Astrocyte (in vitro differentiated cells and primary cell): ENCODE measurements around the gene MMP1. TPM values are rescaled to one million over a fixed set of nuclear protein-coding genes. Genes with fewer than 3 reads are reported as not detected.

Source experiments
- DNase-seq: peaks from one replicate; pipeline ENCODE4 v3.0.0-alpha.2; 2010; ENCODE audit warnings: low read depth
- FAIRE-seq: peaks from 2 replicates; lab custom pipeline; 2011; peaks lifted over from hg19 to GRCh38; lab: Jason Lieb, UNC
- H2AFZ ChIP-seq: 2 replicates; pipeline ENCODE4 v1.6.0; 2012; ENCODE audit warnings: low read depth, low read length, inconsistent platforms
- H3K27ac ChIP-seq: 2 replicates; pipeline ENCODE4 v1.5.1; 2011; ENCODE audit warnings: low read depth, low read length, inconsistent platforms
- H3K27me3 ChIP-seq: 2 replicates; pipeline ENCODE4 v1.6.0; 2011; ENCODE audit warnings: low read length, inconsistent platforms; ENCODE audit not compliant: insufficient read depth
- H3K36me3 ChIP-seq: 2 replicates; pipeline ENCODE4 v1.5.1; 2011; ENCODE audit warnings: low read length, inconsistent platforms; ENCODE audit not compliant: insufficient read depth
- H3K4me1 ChIP-seq: 2 replicates; pipeline ENCODE4 v1.5.1; 2011; ENCODE audit warnings: low read length, inconsistent platforms; ENCODE audit not compliant: insufficient read depth
- H3K4me2 ChIP-seq: 2 replicates; pipeline ENCODE4 v1.6.0; 2012; ENCODE audit warnings: low read length, inconsistent platforms
- H3K4me3 ChIP-seq: 2 replicates; pipeline ENCODE4 v1.5.1; 2011; ENCODE audit warnings: low read depth, mild to moderate bottlenecking, low read length, inconsistent platforms; ENCODE audit not compliant: insufficient read depth
- H3K79me2 ChIP-seq: 2 replicates; pipeline ENCODE4 v1.6.0; 2012; ENCODE audit warnings: mild to moderate bottlenecking, low read length, inconsistent platforms; ENCODE audit not compliant: insufficient read depth
- H3K9ac ChIP-seq: 2 replicates; pipeline ENCODE4 v1.6.0; 2012; ENCODE audit warnings: mild to moderate bottlenecking, low read length, inconsistent platforms
- H3K9me3 ChIP-seq: 2 replicates; pipeline ENCODE4 v1.5.1; 2012; ENCODE audit warnings: low read depth, mild to moderate bottlenecking, low read length, inconsistent platforms; ENCODE audit not compliant: insufficient read depth
- H4K20me1 ChIP-seq: 2 replicates; pipeline ENCODE4 v1.6.0; 2012; ENCODE audit warnings: low read length, inconsistent platforms; ENCODE audit not compliant: insufficient read depth
- H3K27ac Mint-ChIP-seq: one replicate; pipeline ENCODE4 v1.8.0; 2021; ENCODE audit warnings: mild to moderate bottlenecking, mixed read lengths; ENCODE audit not compliant: unreplicated experiment
- H3K27me3 Mint-ChIP-seq: one replicate; pipeline ENCODE4 v1.8.0; 2021; ENCODE audit warnings: low read depth, mixed read lengths; ENCODE audit not compliant: unreplicated experiment
- H3K36me3 Mint-ChIP-seq: one replicate; pipeline ENCODE4 v1.8.0; 2021; ENCODE audit warnings: low read depth, mixed read lengths; ENCODE audit not compliant: unreplicated experiment
- H3K4me1 Mint-ChIP-seq: one replicate; pipeline ENCODE4 v1.8.0; 2021; ENCODE audit warnings: low read depth, mixed read lengths; ENCODE audit not compliant: unreplicated experiment
- H3K4me3 Mint-ChIP-seq: one replicate; pipeline ENCODE4 v1.8.0; 2021; ENCODE audit warnings: mild to moderate bottlenecking, moderate library complexity, mixed read lengths; ENCODE audit not compliant: unreplicated experiment
- H3K9me3 Mint-ChIP-seq: one replicate; pipeline ENCODE4 v1.8.0; 2021; ENCODE audit warnings: mild to moderate bottlenecking, mixed read lengths; ENCODE audit not compliant: unreplicated experiment
- EZH2 ChIP-seq: IDR thresholded peaks from 2 replicates; pipeline ENCODE4 v1.6.1; 2012; ENCODE audit warnings: mild to moderate bottlenecking, low read length, inconsistent platforms; ENCODE audit not compliant: insufficient read depth
- total RNA-seq: library from RNA; stranded (reverse); gene quantifications from 2 replicates; pipeline ENCODE4 v1.2.1, GENCODE V29; 2021
- TF ChIP-seq, protein P1 (sequence below): IDR thresholded peaks from 2 replicates; pipeline ENCODE4 v1.5.1; 2011; ENCODE audit warnings: low read depth, mild to moderate bottlenecking, inconsistent platforms, low read length, moderate library complexity; ENCODE audit not compliant: insufficient read depth

MMP1 gene
- total RNA-seq, 1 donor from 2014 or later = 0.64 TPM

DNA sequence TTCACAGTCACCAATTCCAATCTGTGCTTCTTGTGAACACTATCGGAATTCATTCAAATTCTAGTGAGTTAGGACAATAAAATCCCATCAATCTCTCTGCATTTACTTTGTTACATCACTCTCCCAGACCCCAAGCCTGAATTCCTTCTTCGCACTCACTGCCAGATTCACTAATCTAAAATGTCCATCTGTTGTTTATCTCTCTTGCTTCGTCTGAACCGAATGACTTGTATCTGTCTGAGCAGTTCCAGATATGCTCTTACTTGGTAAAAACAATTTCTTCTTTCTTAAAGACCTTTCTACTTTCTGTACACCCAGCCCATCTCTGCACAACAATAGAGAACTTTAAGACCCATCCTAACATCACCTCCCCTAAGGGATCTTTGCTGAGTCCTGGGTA lies 24.6 kb downstream of the MMP1 start:
- peak; percentile 24 for DNase-seq
- H3K27ac ChIP-seq = no peak overlapping the region
- H3K36me3 ChIP-seq = no peaks in the 10 kb centered on the region

DNA sequence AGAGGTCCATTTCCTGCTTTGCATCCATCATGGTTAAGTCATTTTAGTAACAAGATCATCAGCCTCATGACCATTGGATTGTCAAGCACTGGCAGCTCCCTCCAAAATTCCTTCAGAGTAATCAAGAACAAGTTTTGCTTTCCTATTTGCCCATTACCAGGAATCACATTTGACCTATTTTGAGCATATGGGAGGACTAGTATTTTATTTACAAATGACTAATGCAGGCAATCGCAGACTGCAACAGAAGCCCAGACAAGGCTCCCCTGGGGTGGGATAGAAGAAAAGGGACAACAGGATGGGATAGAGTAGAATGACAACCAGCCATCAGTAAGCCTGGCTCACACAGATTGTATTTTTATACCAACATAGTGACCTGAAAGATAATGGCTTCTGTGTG lies 26.6 kb downstream of the MMP1 start:
- DNase-seq = peak; percentile 52
- H3K27ac ChIP-seq = no peak overlapping the region
- H2AFZ ChIP-seq = no peak overlapping the region
- no peaks in the 10 kb centered on the region for H3K9me3 ChIP-seq
- H3K36me3 ChIP-seq = no peaks in the 10 kb centered on the region
- no peaks in the 10 kb centered on the region for H4K20me1 ChIP-seq
- no peaks in the 10 kb centered on the region for H3K27me3 ChIP-seq
- no peak for FAIRE-seq
- no peak overlapping the region for H3K4me3 ChIP-seq
- H3K4me3 Mint-ChIP-seq = no peak overlapping the region
- H3K36me3 Mint-ChIP-seq = no peaks in the 10 kb centered on the region
- H3K27ac Mint-ChIP-seq = no peak overlapping the region
- H3K4me1 ChIP-seq = peaks cover 4% of the 10 kb centered on the region
- H3K27me3 Mint-ChIP-seq = no peaks in the 10 kb centered on the region
- H3K79me2 ChIP-seq = no peaks in the 10 kb centered on the region
- TF ChIP-seq, protein P1, sequence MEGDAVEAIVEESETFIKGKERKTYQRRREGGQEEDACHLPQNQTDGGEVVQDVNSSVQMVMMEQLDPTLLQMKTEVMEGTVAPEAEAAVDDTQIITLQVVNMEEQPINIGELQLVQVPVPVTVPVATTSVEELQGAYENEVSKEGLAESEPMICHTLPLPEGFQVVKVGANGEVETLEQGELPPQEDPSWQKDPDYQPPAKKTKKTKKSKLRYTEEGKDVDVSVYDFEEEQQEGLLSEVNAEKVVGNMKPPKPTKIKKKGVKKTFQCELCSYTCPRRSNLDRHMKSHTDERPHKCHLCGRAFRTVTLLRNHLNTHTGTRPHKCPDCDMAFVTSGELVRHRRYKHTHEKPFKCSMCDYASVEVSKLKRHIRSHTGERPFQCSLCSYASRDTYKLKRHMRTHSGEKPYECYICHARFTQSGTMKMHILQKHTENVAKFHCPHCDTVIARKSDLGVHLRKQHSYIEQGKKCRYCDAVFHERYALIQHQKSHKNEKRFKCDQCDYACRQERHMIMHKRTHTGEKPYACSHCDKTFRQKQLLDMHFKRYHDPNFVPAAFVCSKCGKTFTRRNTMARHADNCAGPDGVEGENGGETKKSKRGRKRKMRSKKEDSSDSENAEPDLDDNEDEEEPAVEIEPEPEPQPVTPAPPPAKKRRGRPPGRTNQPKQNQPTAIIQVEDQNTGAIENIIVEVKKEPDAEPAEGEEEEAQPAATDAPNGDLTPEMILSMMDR = no peak
- TF ChIP-seq EZH2 = no peak
- no peaks in the 10 kb centered on the region for H3K4me1 Mint-ChIP-seq
- no peaks in the 10 kb centered on the region for H3K9me3 Mint-ChIP-seq
- no peak overlapping the region for H3K4me2 ChIP-seq
- no peak overlapping the region for H3K9ac ChIP-seq

More for the DNA sequence above, 24.6 kb downstream of the MMP1 start:
- TF ChIP-seq EZH2 = no peak
- TF ChIP-seq, protein P1 = no peak
- no peak overlapping the region for H3K4me2 ChIP-seq
- no peak overlapping the region for H3K4me3 ChIP-seq
- H4K20me1 ChIP-seq = no peaks in the 10 kb centered on the region
- no peak overlapping the region for H2AFZ ChIP-seq
- FAIRE-seq = no peak
- H3K9me3 ChIP-seq = no peaks in the 10 kb centered on the region
- H3K36me3 Mint-ChIP-seq = no peaks in the 10 kb centered on the region
- no peaks in the 10 kb centered on the region for H3K27me3 ChIP-seq
- H3K9me3 Mint-ChIP-seq = no peaks in the 10 kb centered on the region
- H3K9ac ChIP-seq = no peak overlapping the region
- no peak overlapping the region for H3K4me3 Mint-ChIP-seq
- H3K27me3 Mint-ChIP-seq = no peaks in the 10 kb centered on the region
- H3K4me1 Mint-ChIP-seq = no peaks in the 10 kb centered on the region
- no peak overlapping the region for H3K27ac Mint-ChIP-seq
- peaks cover 4% of the 10 kb centered on the region for H3K4me1 ChIP-seq
- H3K79me2 ChIP-seq = no peaks in the 10 kb centered on the region

DNA sequence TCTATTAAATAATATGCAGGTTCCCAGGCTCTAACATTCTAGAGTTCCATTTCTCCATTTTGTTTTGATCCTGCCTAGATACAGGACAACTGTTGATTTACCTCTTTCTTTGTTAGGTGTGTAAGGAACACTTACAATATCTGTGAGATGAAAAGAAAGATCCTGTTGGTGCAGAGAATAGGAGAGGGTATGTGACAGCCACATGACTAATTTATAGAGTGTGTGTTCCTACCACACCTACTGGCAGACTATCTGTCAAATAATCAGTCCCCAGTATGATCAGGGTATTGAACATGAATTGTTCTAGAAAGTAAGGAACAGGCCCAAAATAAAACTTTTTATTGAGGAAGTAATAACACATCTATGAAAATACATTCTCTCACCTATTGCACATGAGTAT lies 27.8 kb downstream of the MMP1 start:
- H3K9me3 Mint-ChIP-seq = no peaks in the 10 kb centered on the region
- peaks cover under 1% of the 10 kb centered on the region for H3K4me1 Mint-ChIP-seq
- H3K4me3 Mint-ChIP-seq = no peak overlapping the region
- H3K36me3 ChIP-seq = no peaks in the 10 kb centered on the region
- H3K9ac ChIP-seq = no peak overlapping the region
- H3K9me3 ChIP-seq = no peaks in the 10 kb centered on the region
- H3K27me3 Mint-ChIP-seq = no peaks in the 10 kb centered on the region
- no peak overlapping the region for H3K4me3 ChIP-seq
- H3K36me3 Mint-ChIP-seq = no peaks in the 10 kb centered on the region
- DNase-seq (no peak), FAIRE-seq (no peak)
- no peaks in the 10 kb centered on the region for H4K20me1 ChIP-seq
- no peak overlapping the region for H2AFZ ChIP-seq
- H3K4me2 ChIP-seq = no peak overlapping the region
- H3K79me2 ChIP-seq = no peaks in the 10 kb centered on the region
- no peak for TF ChIP-seq EZH2
- TF ChIP-seq, protein P1 = no peak
- peaks cover 4% of the 10 kb centered on the region for H3K4me1 ChIP-seq
- no peak overlapping the region for H3K27ac ChIP-seq
- H3K27me3 ChIP-seq = no peaks in the 10 kb centered on the region
- no peak overlapping the region for H3K27ac Mint-ChIP-seq
